Mononuclear cell (primary cell): ENCODE measurements around the gene KCNAB1. TPM values are rescaled to one million over a fixed set of nuclear protein-coding genes. Genes with fewer than 3 reads are reported as not detected.

ENCODE experiments used
- H3K27me3 ChIP-seq: 2 replicates; pipeline ENCODE4 v1.6.0; 2011; ENCODE audit warnings: low read length, control low read depth; ENCODE audit not compliant: insufficient read depth
- H3K4me1 ChIP-seq: 2 replicates; pipeline ENCODE4 v1.5.1; 2011; ENCODE audit warnings: mild to moderate bottlenecking, low read length, control low read depth; ENCODE audit not compliant: insufficient read depth
- H3K4me3 ChIP-seq: 2 replicates; pipeline ENCODE4 v1.5.1; 2011; ENCODE audit warnings: mild to moderate bottlenecking, low read length, moderate library complexity
- H3K9me3 ChIP-seq: 2 replicates; pipeline ENCODE4 v1.5.1; 2011; ENCODE audit warnings: low read depth, mild to moderate bottlenecking, control low read depth, low read length
- total RNA-seq: library from RNA; depleted of rRNA; stranded (reverse); fragments of >200 nt; gene quantifications from one replicate; pipeline ENCODE4 v1.2.3, GENCODE V29; 2012

The KCNAB1 gene
- total RNA-seq, 1 donor = not detected

DNA sequence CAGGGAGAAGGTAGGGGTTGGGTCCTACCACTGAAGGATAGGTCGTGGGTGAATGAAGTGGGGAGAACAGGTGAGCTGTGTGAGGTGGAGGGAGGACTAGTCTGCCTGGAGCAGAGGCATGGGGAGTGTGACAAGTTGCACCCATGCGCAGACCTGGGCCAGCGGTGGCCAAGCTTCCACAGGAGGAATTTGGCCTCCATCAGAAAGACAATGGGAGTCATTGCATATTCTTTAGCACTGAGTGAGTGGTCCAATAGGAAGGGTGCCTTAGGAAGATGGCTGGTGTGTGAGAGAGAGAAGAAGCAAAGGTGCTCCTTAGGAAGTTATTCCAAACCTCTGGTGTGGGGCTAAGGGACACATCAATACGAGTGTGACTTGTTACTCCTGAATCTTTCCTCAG is 191.1 kb downstream of the KCNAB1 start:
- H3K4me1 ChIP-seq = no peaks in the 10 kb centered on the region
- no peak overlapping the region for H3K4me3 ChIP-seq
- H3K9me3 ChIP-seq = no peaks in the 10 kb centered on the region
- peaks cover 2% of the 10 kb centered on the region for H3K27me3 ChIP-seq

GRCh38 chr3:156311930-156312329 is 191.6 kb downstream of the KCNAB1 start:
- Histone ChIP-seq H3K4me1 (no peaks in the 10 kb centered on the region), H3K9me3 (no peaks in the 10 kb centered on the region), H3K27me3 (peaks cover 2% of the 10 kb centered on the region), H3K4me3 (no peak overlapping the region)

- no peaks in the 10 kb centered on the region for H3K9me3 ChIP-seq
- no peak overlapping the region for H3K4me3 ChIP-seq
- H3K4me1 ChIP-seq = no peaks in the 10 kb centered on the region
- peaks cover 2% of the 10 kb centered on the region for H3K27me3 ChIP-seq
Measured at GRCh38 chr3:156316076-156316475, 195.7 kb downstream of the KCNAB1 start.

GRCh38 chr3:156317462-156318074 is 197.2 kb downstream of the KCNAB1 start:
- H3K27me3 ChIP-seq = peaks cover 2% of the 10 kb centered on the region

GRCh38 chr3:156321945-156322344 is 201.6 kb downstream of the KCNAB1 start:
- H3K4me1 ChIP-seq = no peaks in the 10 kb centered on the region
- H3K27me3 ChIP-seq = no peaks in the 10 kb centered on the region
- H3K4me3 ChIP-seq = no peak overlapping the region
- no peaks in the 10 kb centered on the region for H3K9me3 ChIP-seq

More at GRCh38 chr3:156317462-156318074, 197.2 kb downstream of the KCNAB1 start:
- H3K4me3 ChIP-seq = no peak overlapping the region
- no peaks in the 10 kb centered on the region for H3K4me1 ChIP-seq
- H3K9me3 ChIP-seq = no peaks in the 10 kb centered on the region

DNA sequence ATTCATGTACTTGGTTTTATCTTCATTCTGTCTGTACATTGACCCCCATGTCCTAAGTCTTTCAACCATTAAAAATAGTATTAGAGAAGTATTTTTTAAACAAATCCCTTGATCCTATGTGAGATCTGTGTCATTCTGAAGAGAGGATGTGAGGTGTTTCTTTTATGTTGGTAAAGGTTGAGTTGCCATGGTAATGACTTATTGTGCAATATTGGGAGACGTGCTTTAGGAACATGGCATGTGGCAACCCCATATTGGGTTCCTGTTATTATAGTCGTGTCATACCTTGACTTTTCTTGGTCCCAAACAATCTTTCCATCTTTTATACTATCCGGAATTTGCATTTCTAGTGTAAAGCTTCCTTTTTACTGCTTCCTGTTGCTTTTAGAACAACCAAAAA is 203.1 kb downstream of the KCNAB1 start:
- Histone ChIP-seq H3K9me3 (no peaks in the 10 kb centered on the region), H3K4me1 (no peaks in the 10 kb centered on the region), H3K4me3 (no peak overlapping the region), H3K27me3 (no peaks in the 10 kb centered on the region)

DNA sequence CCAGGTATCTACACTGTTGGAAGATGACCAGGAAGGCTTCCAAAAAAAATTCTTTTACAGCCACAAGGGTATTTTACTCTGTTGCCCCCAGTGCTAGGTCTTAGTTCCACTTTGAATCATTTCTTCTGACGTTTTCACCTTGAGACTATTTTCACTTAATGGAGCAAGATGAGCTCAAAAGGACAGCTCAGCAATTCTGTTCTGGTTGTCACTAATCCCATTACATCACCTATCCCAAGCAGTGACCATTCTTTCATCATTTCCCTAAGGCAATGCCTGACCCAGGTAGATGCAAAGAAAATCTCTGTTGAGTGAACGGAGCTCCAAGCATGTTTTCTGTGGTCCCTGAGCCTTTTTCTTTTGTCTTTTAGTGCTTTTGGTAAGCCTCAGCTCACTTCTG is 210.0 kb downstream of the KCNAB1 start:
- Histone ChIP-seq H3K4me1 (no peaks in the 10 kb centered on the region), H3K9me3 (no peaks in the 10 kb centered on the region), H3K4me3 (no peak overlapping the region), H3K27me3 (no peaks in the 10 kb centered on the region)

DNA sequence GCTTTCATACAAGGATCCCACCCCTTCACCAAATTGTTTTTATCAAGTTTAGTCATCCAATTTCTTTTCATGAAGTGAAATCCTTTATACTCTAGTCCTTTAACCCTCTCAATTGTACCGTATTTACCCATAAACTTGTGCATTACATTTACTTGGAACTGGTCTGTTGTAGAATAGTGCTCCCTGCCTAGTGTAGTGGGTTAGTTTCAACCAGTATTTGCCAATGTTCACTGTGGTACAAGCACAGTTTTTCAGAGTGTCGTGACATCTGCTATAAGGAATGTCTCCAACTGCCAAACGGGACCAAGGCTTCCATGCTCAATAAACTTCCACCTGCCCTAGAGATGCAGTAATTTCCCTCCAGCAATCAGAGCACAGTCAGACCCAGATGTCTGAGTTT is 211.9 kb downstream of the KCNAB1 start:
- Histone ChIP-seq H3K4me3 (no peak overlapping the region), H3K4me1 (no peaks in the 10 kb centered on the region), H3K9me3 (no peaks in the 10 kb centered on the region), H3K27me3 (no peaks in the 10 kb centered on the region)

DNA sequence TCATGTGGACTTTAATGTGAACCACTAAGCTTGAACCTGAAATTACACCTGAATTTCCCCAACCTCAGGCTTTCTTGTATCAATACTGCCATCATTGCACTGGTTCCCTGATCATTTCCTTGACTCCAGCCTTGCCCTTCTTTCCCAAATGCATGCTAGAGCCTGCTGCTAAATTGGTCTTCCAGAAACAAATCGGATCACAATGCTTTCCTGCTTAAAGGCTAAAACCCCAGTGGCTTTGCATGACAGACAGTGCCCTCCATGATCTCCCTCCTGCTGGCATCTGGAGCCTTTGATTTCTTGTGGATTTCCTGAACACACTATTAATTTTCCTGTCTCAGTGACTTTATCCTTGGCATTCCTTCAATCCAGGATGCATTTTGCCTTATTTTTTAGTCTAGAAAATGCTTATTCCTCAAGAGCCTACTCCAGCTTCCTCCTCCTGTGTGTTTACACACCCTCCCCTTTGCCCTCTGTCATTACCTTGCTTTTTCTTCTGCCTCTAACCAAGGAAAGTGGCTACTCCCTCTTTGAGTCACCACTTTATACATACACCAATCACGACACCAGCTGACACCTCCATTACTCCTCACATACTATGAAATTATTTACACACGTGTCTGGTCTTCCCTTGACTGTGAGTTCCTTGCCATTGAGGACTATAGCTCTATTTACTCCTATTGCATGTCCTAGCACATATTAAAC is 214.6 kb downstream of the KCNAB1 start:
- Histone ChIP-seq H3K9me3 (no peaks in the 10 kb centered on the region), H3K4me1 (no peaks in the 10 kb centered on the region), H3K4me3 (no peak overlapping the region), H3K27me3 (no peaks in the 10 kb centered on the region)

GRCh38 chr3:156339491-156339890 is 219.1 kb downstream of the KCNAB1 start:
- H3K4me3 ChIP-seq = no peak overlapping the region
- H3K4me1 ChIP-seq = no peaks in the 10 kb centered on the region

DNA sequence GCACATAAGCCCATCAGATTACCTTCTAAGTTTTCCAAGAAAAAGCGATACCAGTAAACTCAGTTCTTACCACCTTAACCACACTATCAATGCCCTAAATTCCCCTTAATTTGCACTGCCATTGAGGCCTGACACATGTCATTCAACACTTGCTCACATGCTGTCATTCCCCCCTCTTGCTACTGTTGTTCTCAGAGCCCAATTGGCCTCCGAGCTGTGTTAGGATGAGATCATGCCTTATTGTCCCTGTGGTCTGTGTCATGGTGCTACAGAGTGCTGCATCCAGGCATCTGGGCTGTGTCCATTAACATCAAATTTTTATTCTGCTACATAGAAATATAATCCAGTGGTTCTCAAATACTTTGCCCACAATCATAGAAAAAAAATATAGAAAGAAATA is 221.0 kb downstream of the KCNAB1 start:
- Histone ChIP-seq H3K4me1 (no peaks in the 10 kb centered on the region), H3K9me3 (no peaks in the 10 kb centered on the region), H3K27me3 (peaks cover 3% of the 10 kb centered on the region), H3K4me3 (no peak overlapping the region)

More at GRCh38 chr3:156339491-156339890, 219.1 kb downstream of the KCNAB1 start:
- Histone ChIP-seq H3K9me3 (no peaks in the 10 kb centered on the region), H3K27me3 (no peaks in the 10 kb centered on the region)

- Histone ChIP-seq H3K27me3 (peaks cover 3% of the 10 kb centered on the region), H3K4me1 (no peaks in the 10 kb centered on the region), H3K4me3 (no peak overlapping the region), H3K9me3 (no peaks in the 10 kb centered on the region)
Measured at GRCh38 chr3:156341831-156342416, 221.5 kb downstream of the KCNAB1 start.

DNA sequence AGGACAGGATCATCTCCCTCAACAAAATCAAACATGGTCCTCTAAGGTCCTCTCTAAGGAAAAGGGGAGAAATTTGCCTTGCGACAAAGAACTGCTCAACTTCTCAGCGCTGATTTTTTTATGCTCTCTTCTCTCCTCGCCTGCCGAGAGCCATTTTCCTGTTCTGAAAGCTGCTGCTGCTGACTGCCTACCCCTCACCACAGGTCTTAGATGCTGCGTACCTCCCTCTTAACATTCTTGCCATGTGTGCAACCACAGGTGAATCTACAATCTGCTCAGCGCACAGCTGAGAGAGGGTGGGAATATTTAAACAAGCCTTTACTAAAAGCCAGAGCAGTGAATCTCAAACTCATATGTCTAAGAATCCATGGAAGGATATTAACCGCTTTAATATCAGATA is 223.8 kb downstream of the KCNAB1 start:
- no peaks in the 10 kb centered on the region for H3K9me3 ChIP-seq
- H3K27me3 ChIP-seq = peaks cover 3% of the 10 kb centered on the region
- H3K4me1 ChIP-seq = no peaks in the 10 kb centered on the region
- no peak overlapping the region for H3K4me3 ChIP-seq

DNA sequence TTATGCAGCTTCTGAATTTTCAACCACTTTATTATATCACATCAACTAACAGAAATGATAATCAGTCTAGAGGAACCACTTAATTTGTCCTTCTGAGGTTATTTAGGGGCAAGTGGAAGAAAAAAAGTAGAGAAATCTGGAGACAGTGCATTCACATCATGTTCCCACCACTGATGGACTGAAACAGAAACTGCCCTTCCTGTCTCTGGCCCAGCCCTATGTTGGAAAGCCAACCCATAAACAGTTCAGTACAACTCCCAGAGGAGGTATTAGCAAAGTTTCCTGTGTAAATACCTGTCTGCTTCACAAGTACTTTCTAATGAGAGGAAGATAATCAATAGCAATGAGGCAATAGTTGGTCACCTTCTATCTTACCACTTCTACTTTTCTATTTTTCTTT is 228.7 kb downstream of the KCNAB1 start:
- H3K9me3 ChIP-seq = no peaks in the 10 kb centered on the region
- peaks cover 3% of the 10 kb centered on the region for H3K27me3 ChIP-seq
- no peak overlapping the region for H3K4me3 ChIP-seq
- no peaks in the 10 kb centered on the region for H3K4me1 ChIP-seq

- Histone ChIP-seq H3K9me3 (no peaks in the 10 kb centered on the region), H3K4me1 (no peaks in the 10 kb centered on the region), H3K4me3 (no peak overlapping the region), H3K27me3 (peaks cover 3% of the 10 kb centered on the region)
Measured at GRCh38 chr3:156349978-156350377, 229.6 kb downstream of the KCNAB1 start.

- H3K4me1 ChIP-seq = no peaks in the 10 kb centered on the region
- no peak overlapping the region for H3K4me3 ChIP-seq
- H3K9me3 ChIP-seq = no peaks in the 10 kb centered on the region
- no peaks in the 10 kb centered on the region for H3K27me3 ChIP-seq
Measured at GRCh38 chr3:156350781-156351180, 230.4 kb downstream of the KCNAB1 start.
